B cell (primary cell): ENCODE measurements around the gene ICAM5. TPM values are rescaled to one million over a fixed set of nuclear protein-coding genes. Genes with fewer than 3 reads are reported as not detected.

ENCODE experiments used
- ATAC-seq: fragments of 200-7000 bp; cut with Tn5 transposase; one replicate; pipeline ENCODE4 v1.10.0; 2021; ENCODE audit warnings: low read depth, mild to moderate bottlenecking, moderate number of reproducible peaks, moderate library complexity
- CTCF ChIA-PET: fragments of 350-600 bp; sonication (Branson Sonifier 250); formaldehyde crosslinking; loops from one replicate; lab custom pipeline; 2021; ENCODE audit warnings: antibody characterized with exemption, inconsistent platforms; lab: Charles Lee
- POLR2A ChIA-PET: fragments of 350-600 bp; sonication (Branson Sonifier 250); formaldehyde crosslinking; loops from one replicate; lab custom pipeline; 2021; ENCODE audit warnings: antibody characterized with exemption; lab: Charles Lee
- DNase-seq: peaks from one replicate; pipeline ENCODE4 v3.0.0; 2013
- H2AFZ ChIP-seq: 2 replicates; pipeline ENCODE4 v1.6.1; 2012; ENCODE audit warnings: mild to moderate bottlenecking, low read depth, low read length; ENCODE audit not compliant: insufficient read depth, poor library complexity, severe bottlenecking
- H3K27ac ChIP-seq, 2 donors: 1 replicate in 1 of 2; 2 replicates in 1 of 2; pipeline ENCODE4 v1.5.1; 2012 to 2013; ENCODE audit warnings: low read length in 2 of 2, mild to moderate bottlenecking in 2 of 2, moderate library complexity in 1 of 2
- H3K27me3 ChIP-seq, 4 experiments: fragments of 200-600 bp in 1 of 4; sonication (generic) in 1 of 4; replicated peaks in 1 of 4; 1 replicate in 2 of 4; 2 replicates in 2 of 4; pipeline versions ENCODE4 v1.6.1 to v1.7.0; 2013 to 2016; ENCODE audit warnings: low read length in 3 of 4, mild to moderate bottlenecking in 2 of 4, mixed read lengths in 1 of 4, moderate library complexity in 1 of 4; ENCODE audit not compliant: insufficient read depth in 4 of 4, control insufficient read depth in 3 of 4; ENCODE audit errors: control extremely low read depth in 1 of 4
- H3K36me3 ChIP-seq, 2 experiments: replicated peaks in 1 of 2; 1 replicate in 1 of 2; 2 replicates in 1 of 2; pipeline versions ENCODE4 v1.6.1 to v1.7.1; 2013; ENCODE audit warnings: low read length in 1 of 2; ENCODE audit not compliant: insufficient read depth in 2 of 2, control insufficient read depth in 1 of 2; ENCODE audit errors: control extremely low read depth in 1 of 2, extremely low read depth in 1 of 2
- H3K4me1 ChIP-seq, 2 donors: fragments of 200-600 bp in 1 of 2; sonication (generic) in 1 of 2; 1 replicate in 1 of 2; 2 replicates in 1 of 2; pipeline versions ENCODE4 v1.5.1 to v1.6.1; 2013 to 2017; ENCODE audit warnings: low read length in 2 of 2; ENCODE audit not compliant: control insufficient read depth in 2 of 2, insufficient read depth in 2 of 2
- H3K4me2 ChIP-seq: replicated peaks from 2 replicates; pipeline ENCODE3; 2012; ENCODE audit warnings: mild to moderate bottlenecking, low read depth, low read length; ENCODE audit not compliant: poor library complexity, severe bottlenecking
- H3K4me3 ChIP-seq, 5 experiments: fragments of 200-600 bp in 1 of 5; sonication (generic) in 1 of 5; 1 replicate in 3 of 5; 2 replicates in 2 of 5; pipeline versions ENCODE4 v1.5.1 to v1.7.0; 2011 to 2016; ENCODE audit warnings: low read length in 4 of 5, mild to moderate bottlenecking in 4 of 5, low read depth in 2 of 5, control low read depth in 1 of 5, moderate library complexity in 1 of 5; ENCODE audit not compliant: insufficient read depth in 1 of 5; ENCODE audit errors: control extremely low read depth in 1 of 5, extremely low read depth in 1 of 5
- H3K79me2 ChIP-seq: fragments of 200-600 bp; sonication (generic); one replicate; pipeline ENCODE4 v1.6.0; 2016; ENCODE audit warnings: low read length; ENCODE audit not compliant: control insufficient read depth, insufficient read depth
- H3K9ac ChIP-seq: fragments of 200-600 bp; sonication (generic); 2 replicates; pipeline ENCODE4 v1.6.1; 2017; ENCODE audit warnings: mild to moderate bottlenecking, low read length, moderate library complexity
- H3K9me3 ChIP-seq, 3 donors: one replicate each; pipeline versions ENCODE4 v1.6.1 to v1.7.1; 2013; ENCODE audit warnings: low read length in 2 of 3; ENCODE audit not compliant: control insufficient read depth in 2 of 3, insufficient read depth in 1 of 3; ENCODE audit errors: control extremely low read depth in 1 of 3
- H4K20me1 ChIP-seq: 2 replicates; pipeline ENCODE4 v1.6.0; 2012; ENCODE audit warnings: mild to moderate bottlenecking, low read length; ENCODE audit not compliant: insufficient read depth, control insufficient read depth, poor library complexity, severe bottlenecking
- H3K27ac Mint-ChIP-seq: one replicate; pipeline ENCODE4 v1.8.0; 2021; ENCODE audit warnings: mixed read lengths
- H3K27me3 Mint-ChIP-seq: one replicate; pipeline ENCODE4 v1.8.0; 2021; ENCODE audit warnings: mixed read lengths
- H3K4me1 Mint-ChIP-seq: one replicate; pipeline ENCODE4 v1.8.0; 2021; ENCODE audit warnings: mixed read lengths
- H3K4me3 Mint-ChIP-seq: one replicate; pipeline ENCODE4 v1.8.0; 2021; ENCODE audit warnings: mixed read lengths
- H3K9me3 Mint-ChIP-seq: one replicate; pipeline ENCODE4 v1.8.0; 2022; ENCODE audit warnings: mixed read lengths; ENCODE audit not compliant: insufficient read depth
- CTCF ChIP-seq: fragments of 200-600 bp; IDR thresholded peaks from one replicate; pipeline ENCODE4 v1.8.0; 2022; ENCODE audit warnings: antibody characterized with exemption, mild to moderate bottlenecking
- WGBS: methylation state at CpG from one replicate; pipeline ENCODE4 v1.1.5; 2013; ENCODE audit warnings: missing lambda C conversion rate; ENCODE audit not compliant: insufficient coverage; 5-methylcytosine and 5-hydroxymethylcytosine counted together
- intact Hi-C: fragments of 100-400 bp; cut with micrococcal nuclease; formaldehyde crosslinking; loops from one replicate; pipeline ENCODE4 v1.10.0; 2022
- polyA plus RNA-seq: library from polyadenylated mRNA; depleted of rRNA; stranded (reverse); fragments of >200 nt; gene quantifications from 2 replicates; pipeline ENCODE4 v1.2.3, GENCODE V29; 2012
- small RNA-seq: library from RNA; depleted of rRNA; stranded (forward); fragments of <200 nt; gene quantifications from one replicate; pipeline ENCODE3, GENCODE V24; 2012; ENCODE audit warnings: low replicate concordance, low read depth; ENCODE audit not compliant: insufficient read length
- total RNA-seq, 2 donors: library from RNA; stranded (reverse); fragments of 120-200 nt in 1 of 2; gene quantifications; 1 replicate in 1 of 2; 2 replicates in 1 of 2; pipeline versions ENCODE4 v1.2.3 to v1.2.4, GENCODE V29; 2013 to 2022

ICAM5 gene
- total and polyA plus RNA-seq, 2 donors (not counting 1 experiment from before 2014, with no cell fraction given): 0.54 TPM; not detected in 1

- H3K4me3 Mint-ChIP-seq: no peak overlapping the region
- no peaks in the 10 kb centered on the region for H4K20me1 ChIP-seq
- H3K9me3 ChIP-seq: no peaks in the 10 kb centered on the region
- ATAC-seq (no peak), DNase-seq (no peak)
- TF ChIP-seq CTCF: no peak
- intact Hi-C loops: no loop called here
- H3K4me1 ChIP-seq: peaks cover 4 to 9% of the 10 kb centered on the region in 2 donors
- no peaks in the 10 kb centered on the region for H3K27me3 Mint-ChIP-seq
- H2AFZ ChIP-seq: no peak overlapping the region
- no peaks in the 10 kb centered on the region for H3K27me3 ChIP-seq
- H3K79me2 ChIP-seq: peaks cover 7% of the 10 kb centered on the region
- POLR2A ChIA-PET: interaction anchor here (0.7 kb wide), 1 partner anchor 11 kb away, joined by 4 read pairs; no protein-coding TSS in a partner anchor
- H3K36me3 ChIP-seq: peaks cover 0 to 1% of the 10 kb centered on the region in 2 experiments
- no peak overlapping the region for H3K4me2 ChIP-seq
- CTCF ChIA-PET: interaction anchor here (0.9 kb wide), 1 partner anchor 12 kb away, joined by 3 read pairs; the partner anchor contains the start of gene RAVER1
- no peak overlapping the region for H3K27ac Mint-ChIP-seq
- H3K27ac ChIP-seq: no peak overlapping the region
- H3K9ac ChIP-seq: no peak overlapping the region
- 100% methylated on average over 2 of the region's 10 CpGs for WGBS
- no peaks in the 10 kb centered on the region for H3K9me3 Mint-ChIP-seq
- H3K4me1 Mint-ChIP-seq: peaks cover 5% of the 10 kb centered on the region
- H3K4me3 ChIP-seq: no peak overlapping the region
These were observed 55.0 kb downstream of the ICAM5 start for GRCh38 chr19:10344780-10345179.

Small RNA genes lying within 50 kb of the gene (small RNA-seq; reads per million reads assigned to genes)
- not detected for gene AC011511.1
- not detected for gene AC011511.4

Other genes with a start within 250 kb of the ICAM5 start
- gene SHFL, start 203.6 kb upstream of the ICAM5 start, total RNA-seq: 95.8 and 109 TPM in 2 replicates
- gene SHFL, start 203.6 kb upstream of the ICAM5 start, polyA plus RNA-seq: 176 and 205 TPM in 2 replicates
- 18.1 and 20.3 TPM in 2 replicates for gene ANGPTL6, start 187.3 kb upstream of the ICAM5 start, total RNA-seq
- gene ANGPTL6, start 187.3 kb upstream of the ICAM5 start, polyA plus RNA-seq: 13.2 and 23.5 TPM in 2 replicates
- gene PPAN, start 183.6 kb upstream of the ICAM5 start, total RNA-seq: 80.5 and 88.0 TPM in 2 replicates
- gene PPAN, start 183.6 kb upstream of the ICAM5 start, polyA plus RNA-seq: 42.2 and 51.0 TPM in 2 replicates
- gene P2RY11, start 178.3 kb upstream of the ICAM5 start, total RNA-seq: 27.1 and 28.3 TPM in 2 replicates
- 25.8 and 29.7 TPM in 2 replicates for gene P2RY11, start 178.3 kb upstream of the ICAM5 start, polyA plus RNA-seq
- gene EIF3G, start 170.1 kb upstream of the ICAM5 start, total RNA-seq: 261 and 270 TPM in 2 replicates
- 295 and 308 TPM in 2 replicates for gene EIF3G, start 170.1 kb upstream of the ICAM5 start, polyA plus RNA-seq
- 108 and 119 TPM in 2 replicates for gene DNMT1, start 95.0 kb upstream of the ICAM5 start, total RNA-seq
- 53.0 and 60.2 TPM in 2 replicates for gene DNMT1, start 95.0 kb upstream of the ICAM5 start, polyA plus RNA-seq
- 3.6 and 4.4 TPM in 2 replicates for gene S1PR2, start 58.6 kb upstream of the ICAM5 start, total RNA-seq
- 1.8 and 8.9 TPM in 2 replicates for gene S1PR2, start 58.6 kb upstream of the ICAM5 start, polyA plus RNA-seq
- gene MRPL4, start 37.7 kb upstream of the ICAM5 start, total RNA-seq: 39.8 and 40.1 TPM in 2 replicates
- gene MRPL4, start 37.7 kb upstream of the ICAM5 start, polyA plus RNA-seq: 67.8 and 81.1 TPM in 2 replicates
- gene ICAM1, start 18.8 kb upstream of the ICAM5 start, total RNA-seq: 7.3 and 10.2 TPM in 2 replicates
- 11.9 and 63.9 TPM in 2 replicates for gene ICAM1, start 18.8 kb upstream of the ICAM5 start, polyA plus RNA-seq
- 0.44 and 0.51 TPM in 2 replicates for gene ICAM4, start 3.0 kb upstream of the ICAM5 start, total RNA-seq
- gene ICAM4, start 3.0 kb upstream of the ICAM5 start, polyA plus RNA-seq: 0.71 and 0.78 TPM in 2 replicates
- gene ZGLP1, start 19.9 kb downstream of the ICAM5 start, total RNA-seq: 6.4 and 7.4 TPM in 2 replicates
- gene ZGLP1, start 19.9 kb downstream of the ICAM5 start, polyA plus RNA-seq: 3.3 and 8.0 TPM in 2 replicates
- 13.6 and 13.9 TPM in 2 replicates for gene FDX2, start 26.1 kb downstream of the ICAM5 start, total RNA-seq
- gene FDX2, start 26.1 kb downstream of the ICAM5 start, polyA plus RNA-seq: 13.8 and 21.5 TPM in 2 replicates
- 54.6 and 62.7 TPM in 2 replicates for gene RAVER1, start 43.6 kb downstream of the ICAM5 start, total RNA-seq
- gene RAVER1, start 43.6 kb downstream of the ICAM5 start, polyA plus RNA-seq: 21.0 and 27.3 TPM in 2 replicates
- 110 and 119 TPM in 2 replicates for gene ICAM3, start 49.7 kb downstream of the ICAM5 start, total RNA-seq
- gene ICAM3, start 49.7 kb downstream of the ICAM5 start, polyA plus RNA-seq: 154 and 223 TPM in 2 replicates
- 337 and 347 TPM in 2 replicates for gene TYK2, start 90.6 kb downstream of the ICAM5 start, total RNA-seq
- 293 and 343 TPM in 2 replicates for gene TYK2, start 90.6 kb downstream of the ICAM5 start, polyA plus RNA-seq
- gene CDC37, start 113.6 kb downstream of the ICAM5 start, total RNA-seq: 178 and 193 TPM in 2 replicates
- 408 and 599 TPM in 2 replicates for gene CDC37, start 113.6 kb downstream of the ICAM5 start, polyA plus RNA-seq
- 10.8 and 10.9 TPM in 2 replicates for gene PDE4A, start 130.6 kb downstream of the ICAM5 start, total RNA-seq
- 0.95 and 1.5 TPM in 2 replicates for gene PDE4A, start 130.6 kb downstream of the ICAM5 start, polyA plus RNA-seq
- gene KEAP1, start 213.4 kb downstream of the ICAM5 start, total RNA-seq: 27.0 TPM in 2 replicates
- gene KEAP1, start 213.4 kb downstream of the ICAM5 start, polyA plus RNA-seq: 9.3 and 17.7 TPM in 2 replicates
- 0.17 and 0.67 TPM in 2 replicates for gene S1PR5, start 227.5 kb downstream of the ICAM5 start, total RNA-seq
- gene S1PR5, start 227.5 kb downstream of the ICAM5 start, polyA plus RNA-seq: 0.27 and 0.55 TPM in 2 replicates